Chondrocyte (in vitro differentiated cells): Measurements from ENCODE around the gene HIP1R. TPM values are rescaled to one million over a fixed set of nuclear protein-coding genes. Genes with fewer than 3 reads are reported as not detected.
A peak's percentile ranks its signal among the peaks of the same experiment; 100 is the strongest.

ENCODE experiments used
- DNase-seq: peaks from one replicate; pipeline ENCODE4 v3.0.0; 2021; ENCODE audit warnings: mixed read lengths, low spot score
- H3K27ac Mint-ChIP-seq: one replicate; pipeline ENCODE4 v1.8.0; 2021; ENCODE audit warnings: mild to moderate bottlenecking, moderate library complexity, mixed read lengths; ENCODE audit not compliant: unreplicated experiment
- H3K27me3 Mint-ChIP-seq: 2 replicates; pipeline ENCODE4 v1.8.0; 2021; ENCODE audit warnings: low read depth, mixed read lengths
- H3K36me3 Mint-ChIP-seq: 2 replicates; pipeline ENCODE4 v1.8.0; 2021; ENCODE audit warnings: low read depth, mixed read lengths
- H3K4me1 Mint-ChIP-seq: 2 replicates; pipeline ENCODE4 v1.8.0; 2021; ENCODE audit warnings: low read depth, mild to moderate bottlenecking, mixed read lengths
- H3K4me3 Mint-ChIP-seq: one replicate; pipeline ENCODE4 v1.8.0; 2021; ENCODE audit warnings: mild to moderate bottlenecking, moderate library complexity, mixed read lengths; ENCODE audit not compliant: unreplicated experiment
- H3K9me3 Mint-ChIP-seq: 2 replicates; pipeline ENCODE4 v1.8.0; 2021; ENCODE audit warnings: low read depth, mixed read lengths
- CTCF ChIP-seq: fragments of 200-600 bp; sonication (generic); IDR thresholded peaks from 2 replicates; pipeline ENCODE4 v1.5.0; 2021; ENCODE audit warnings: antibody characterized with exemption, mild to moderate bottlenecking, moderate library complexity
- total RNA-seq: library from RNA; stranded (reverse); gene quantifications from 3 replicates; pipeline ENCODE4 v1.2.1, GENCODE V29; 2021

The HIP1R gene
- total RNA-seq, 1 donor from 2014 or later: 13.8 TPM

GRCh38 chr12:122869207-122869973 is 34.1 kb downstream of the HIP1R start:
- no peaks in the 10 kb centered on the region for H3K27me3 Mint-ChIP-seq
- no peak overlapping the region for H3K27ac Mint-ChIP-seq
- H3K9me3 Mint-ChIP-seq: no peaks in the 10 kb centered on the region
- peaks cover 36% of the 10 kb centered on the region for H3K4me1 Mint-ChIP-seq
- no peak for TF ChIP-seq CTCF
- peaks cover 20% of the 10 kb centered on the region for H3K36me3 Mint-ChIP-seq
- H3K4me3 Mint-ChIP-seq: no peak overlapping the region
- DNase-seq: no peak

GRCh38 chr12:122870163-122870842 is 35.0 kb downstream of the HIP1R start:
- no peak for TF ChIP-seq CTCF
- peaks cover 15% of the 10 kb centered on the region for H3K36me3 Mint-ChIP-seq
- H3K4me1 Mint-ChIP-seq: peaks cover 38% of the 10 kb centered on the region
- peak overlapping the region; percentile 99 for H3K27ac Mint-ChIP-seq
- no peak for DNase-seq
- peak overlapping the region; percentile 72 for H3K4me3 Mint-ChIP-seq
- H3K27me3 Mint-ChIP-seq: no peaks in the 10 kb centered on the region
- H3K9me3 Mint-ChIP-seq: no peaks in the 10 kb centered on the region

GRCh38 chr12:122870867-122871664 is 35.8 kb downstream of the HIP1R start:
- no peaks in the 10 kb centered on the region for H3K9me3 Mint-ChIP-seq
- no peaks in the 10 kb centered on the region for H3K27me3 Mint-ChIP-seq
- peaks cover 15% of the 10 kb centered on the region for H3K36me3 Mint-ChIP-seq
- H3K4me1 Mint-ChIP-seq: peaks cover 46% of the 10 kb centered on the region
- peak overlapping the region; percentile 99 for H3K27ac Mint-ChIP-seq
- no peak for DNase-seq
- H3K4me3 Mint-ChIP-seq: peak overlapping the region; percentile 72
- TF ChIP-seq CTCF: no peak

- peak overlapping the region; percentile 72 for H3K4me3 Mint-ChIP-seq
- H3K9me3 Mint-ChIP-seq: no peaks in the 10 kb centered on the region
- H3K4me1 Mint-ChIP-seq: peaks cover 56% of the 10 kb centered on the region
- H3K36me3 Mint-ChIP-seq: peaks cover 13% of the 10 kb centered on the region
- TF ChIP-seq CTCF: no peak
- no peak for DNase-seq
- no peaks in the 10 kb centered on the region for H3K27me3 Mint-ChIP-seq
- H3K27ac Mint-ChIP-seq: peak overlapping the region; percentile 99
These were observed 36.9 kb downstream of the HIP1R start for GRCh38 chr12:122871851-122872780.
